Stimulated activated CD8-positive, alpha-beta memory T cell treated with anti-CD3 and anti-CD28 coated beads, Interleukin-7, amount 100 ng/mL, for 24 hours (primary cell): Measurements from ENCODE around the gene CFAP74.

Experiments
- DNase-seq: peaks from one replicate; pipeline ENCODE4 v3.0.0-alpha.2; 2020; ENCODE audit warnings: low read depth

CFAP74 gene

GRCh38 chr1:1926346-1926811 is 77.2 kb downstream of the CFAP74 start:
- no peak for DNase-seq

GRCh38 chr1:1925437-1926345 is 77.9 kb downstream of the CFAP74 start:
- DNase-seq, result no peak

- no peak for DNase-seq
Observed at GRCh38 chr1:1924849-1925248, 78.7 kb downstream of the CFAP74 start.

GRCh38 chr1:1924386-1924785 is 79.2 kb downstream of the CFAP74 start:
- no peak for DNase-seq

- DNase-seq, result no peak
Observed at GRCh38 chr1:1922956-1923833, 80.4 kb downstream of the CFAP74 start.

GRCh38 chr1:1922702-1922955 is 81.0 kb downstream of the CFAP74 start:
- no peak for DNase-seq

GRCh38 chr1:1921901-1922701 is 81.5 kb downstream of the CFAP74 start:
- no peak for DNase-seq

GRCh38 chr1:1921459-1921862 is 82.1 kb downstream of the CFAP74 start:
- no peak for DNase-seq

- no peak for DNase-seq
Observed at GRCh38 chr1:1920608-1921458, 82.8 kb downstream of the CFAP74 start.

- no peak for DNase-seq
Observed at GRCh38 chr1:1920057-1920607, 83.5 kb downstream of the CFAP74 start.

- DNase-seq, result peak; percentile 96
Observed at GRCh38 chr1:1919304-1920056, 84.1 kb downstream of the CFAP74 start.

- DNase-seq, result no peak
Observed at GRCh38 chr1:1918901-1919303, 84.7 kb downstream of the CFAP74 start, which contains the start of gene TMEM52. TMEM52 (minus strand) TSS chr1:1919279; CDS start chr1:1919265, 14 bp downstream.

- DNase-seq, result no peak
Observed at GRCh38 chr1:1917995-1918900, 85.3 kb downstream of the CFAP74 start.

GRCh38 chr1:1917304-1917976 is 86.1 kb downstream of the CFAP74 start:
- no peak for DNase-seq

- DNase-seq, result no peak
Observed at GRCh38 chr1:1916851-1917251, 86.7 kb downstream of the CFAP74 start.

GRCh38 chr1:1915911-1916840 is 87.4 kb downstream of the CFAP74 start:
- DNase-seq, result no peak

GRCh38 chr1:1914971-1915692 is 88.5 kb downstream of the CFAP74 start, which contains the start of gene CALML6:
CALML6 (plus strand) TSS chr1:1915260; CDS start chr1:1915281, 21 bp downstream.
- DNase-seq, result no peak
